Measurements from ENCODE around the gene SPP1.

GRCh38 chr4:87983996-87984395, 8.5 kb downstream of the SPP1 start:
- no peak for TF ChIP-seq CTCF (IDR thresholded peaks at IDR 0.05)
- no peak for TF ChIP-seq POLR2A (IDR thresholded peaks at IDR 0.05)

Data from Peyer's patch (tissue), 4 donors.